HepG2 (cell line): ENCODE results near the gene TMEM139. TPM values are rescaled to one million over a fixed set of nuclear protein-coding genes. Genes with fewer than 3 reads are reported as not detected.

Experiments
- AKAP8 ChIP-seq: sonication (generic); formaldehyde crosslinking; IDR thresholded peaks from 2 replicates; pipeline ENCODE4 v1.5.1; 2020; ENCODE audit warnings: mild to moderate bottlenecking, missing genetic modification reagents
- MIER2 ChIP-seq: IDR thresholded peaks from 2 replicates; pipeline ENCODE4 v1.6.1; 2016; ENCODE audit warnings: missing biosample characterization, missing genetic modification reagents
- SAP130 ChIP-seq: IDR thresholded peaks from 2 replicates; pipeline ENCODE4 v1.6.1; 2016; ENCODE audit warnings: low read depth
- SP4 ChIP-seq: sonication (generic); formaldehyde crosslinking; IDR thresholded peaks from 2 replicates; pipeline ENCODE4 v1.8.1; 2023; ENCODE audit warnings: mild to moderate bottlenecking, missing genetic modification reagents
- ZC3H13 ChIP-seq: sonication (generic); formaldehyde crosslinking; IDR thresholded peaks from 2 replicates; pipeline ENCODE4 v1.8.1; 2023; ENCODE audit warnings: mild to moderate bottlenecking, missing genetic modification reagents, moderate library complexity
- ZNF142 ChIP-seq: sonication (generic); formaldehyde crosslinking; IDR thresholded peaks from 2 replicates; pipeline ENCODE4 v1.4.0; 2020; ENCODE audit warnings: missing genetic modification reagents
- ZNF652 ChIP-seq: IDR thresholded peaks from 2 replicates; pipeline ENCODE4 v1.6.1; 2016; ENCODE audit warnings: low read depth, borderline replicate concordance
- ZNF737 ChIP-seq: sonication (generic); formaldehyde crosslinking; IDR thresholded peaks from 2 replicates; pipeline ENCODE4 v1.5.0; 2020; ENCODE audit warnings: missing genetic modification reagents, mild to moderate bottlenecking, borderline replicate concordance
- polyA plus RNA-seq, 8 experiments: library from polyadenylated mRNA; depleted of rRNA in 3 of 8; stranded (reverse) in 7 of 8; unstranded in 1 of 8; fragments of >200 nt; fragmentation: Illumina TruSeq in 4 of 8; extraction: Trizol in 4 of 8; gene quantifications; 2 replicates each; pipeline versions ENCODE4 v1.2.1 to v1.2.3, GENCODE V29; 2011 to 2016; ENCODE audit warnings: low read depth in 4 of 8, missing spikeins in 1 of 8, mixed read lengths in 1 of 8; ENCODE audit not compliant: insufficient read depth in 1 of 8
- total RNA-seq, 5 experiments: library from RNA; depleted of rRNA; stranded (reverse); fragments of >200 nt; fragmentation: Illumina TruSeq; extraction: Trizol; gene quantifications; 2 replicates each; pipeline ENCODE4 v1.2.3, GENCODE V29; 2016; ENCODE audit warnings: low read depth in 1 of 5

Gene TMEM139
- total and polyA plus RNA-seq, 2 of the 13 experiments (the other 11 are each of a cell fraction or from before 2014, with no cell fraction given), result 7.9 to 14.0 TPM

DNA sequence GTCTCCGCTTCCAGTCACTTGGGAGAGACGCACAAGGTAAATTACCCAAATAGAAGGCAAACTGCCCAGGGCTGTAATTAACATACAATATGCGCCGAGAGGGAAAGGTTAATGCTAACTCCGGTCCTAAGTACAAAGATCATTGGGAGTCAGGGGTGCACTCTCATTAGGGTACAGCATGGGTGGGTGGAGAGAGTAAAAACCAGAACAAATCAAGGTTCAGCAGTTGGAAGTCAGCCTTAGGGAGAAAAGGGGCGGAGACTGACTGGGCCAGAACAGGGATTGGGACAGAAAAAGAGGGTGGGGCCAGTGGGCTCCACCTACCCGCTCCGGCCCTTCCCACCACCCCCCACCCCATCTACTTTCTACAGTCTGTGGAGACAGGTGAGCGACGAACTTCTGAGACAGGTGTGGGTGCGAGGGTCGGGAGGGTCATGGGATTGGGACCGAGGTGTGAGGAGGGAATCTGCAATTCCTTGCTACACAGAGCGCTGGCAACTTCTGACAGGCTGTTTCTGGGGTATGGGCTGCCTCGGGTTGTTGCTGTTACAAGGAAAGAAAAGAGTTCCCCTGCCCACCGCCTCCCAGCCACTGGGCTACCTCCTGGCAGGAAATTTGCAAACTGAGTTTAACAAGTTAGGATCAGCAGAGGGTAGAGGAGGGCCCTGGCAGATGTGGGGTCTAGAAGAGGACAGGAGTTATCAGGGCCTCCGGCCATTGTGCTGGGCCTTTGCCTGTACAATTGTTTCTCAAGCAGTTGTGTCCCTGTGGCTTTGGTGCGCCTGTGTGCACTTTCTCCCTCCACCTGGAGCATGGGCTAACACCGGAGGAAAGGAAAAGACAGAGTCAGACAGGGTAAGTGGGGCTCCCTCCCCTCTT lies at the start of gene TMEM139 (continued):
- TF ChIP-seq ZC3H13 (no peak), ZNF652 (peak; percentile 77), ZNF737 (no peak), AKAP8 (no peak), SP4 (CRISPR knock-in tag) (peak; percentile 49; the same call in 1 of the 2 replicates), MIER2 (no peak), SAP130 (peak; percentile 62; the same call in 1 of the 2 replicates), ZNF142 (0 out of 2 replicates have a peak, but pooled peaks have one; percentile 38)
